DMS153 (cell line): Measurements from ENCODE around the gene INO80C.

Source experiments
- DNase-seq: peaks from one replicate; lab custom pipeline; 2025; lab: John Stamatoyannopoulos, UW

The INO80C gene

GRCh38 chr18:35513181-35513936, 15.6 kb upstream of the INO80C start:
- no peak for DNase-seq

- DNase-seq = no peak
These were observed 15.0 kb upstream of the INO80C start for GRCh38 chr18:35512761-35513160.

- DNase-seq = no peak
These were observed 14.1 kb upstream of the INO80C start for GRCh38 chr18:35511833-35512232.

GRCh38 chr18:35511428-35511827, 13.7 kb upstream of the INO80C start:
- DNase-seq = no peak

- no peak for DNase-seq
These were observed 12.4 kb upstream of the INO80C start for GRCh38 chr18:35510076-35510651.

- DNase-seq = no peak
These were observed 11.1 kb upstream of the INO80C start for GRCh38 chr18:35508746-35509338.

GRCh38 chr18:35508030-35508429, 10.3 kb upstream of the INO80C start:
- no peak for DNase-seq

GRCh38 chr18:35507623-35508022, 9.9 kb upstream of the INO80C start:
- no peak for DNase-seq

GRCh38 chr18:35507192-35507591, 9.4 kb upstream of the INO80C start:
- no peak for DNase-seq

GRCh38 chr18:35506024-35506712, 8.4 kb upstream of the INO80C start:
- no peak for DNase-seq

GRCh38 chr18:35504996-35505395, 7.2 kb upstream of the INO80C start:
- DNase-seq = no peak

GRCh38 chr18:35502052-35502451, 4.3 kb upstream of the INO80C start:
- DNase-seq = no peak

GRCh38 chr18:35501369-35501768, 3.6 kb upstream of the INO80C start:
- no peak for DNase-seq

GRCh38 chr18:35500113-35500512, 2.4 kb upstream of the INO80C start:
- DNase-seq = no peak

GRCh38 chr18:35497027-35497369, 762 bp downstream of the INO80C start:
- DNase-seq = no peak

GRCh38 chr18:35495536-35496314, 2.0 kb downstream of the INO80C start:
- DNase-seq = no peak

- no peak for DNase-seq
These were observed 3.2 kb downstream of the INO80C start for GRCh38 chr18:35494251-35495220.

- no peak for DNase-seq
These were observed 6.1 kb downstream of the INO80C start for GRCh38 chr18:35491700-35492077.

GRCh38 chr18:35490894-35491699, 6.7 kb downstream of the INO80C start:
- DNase-seq = no peak

- DNase-seq = no peak
These were observed 7.8 kb downstream of the INO80C start for GRCh38 chr18:35489913-35490490.
